NCI-H1092 treated with DMSO at 0.1 percent for 48 hours (cell line): ENCODE results near the gene SMAD3.
"Not testable (repeated sequence)": the region's sequence is repeated elsewhere in the genome, so short reads cannot be mapped to it uniquely, and the experiment has no call there.

Experiments used
- DNase-seq: peaks from one replicate; lab custom pipeline; 2025; lab: John Stamatoyannopoulos, UW

SMAD3 gene

DNA sequence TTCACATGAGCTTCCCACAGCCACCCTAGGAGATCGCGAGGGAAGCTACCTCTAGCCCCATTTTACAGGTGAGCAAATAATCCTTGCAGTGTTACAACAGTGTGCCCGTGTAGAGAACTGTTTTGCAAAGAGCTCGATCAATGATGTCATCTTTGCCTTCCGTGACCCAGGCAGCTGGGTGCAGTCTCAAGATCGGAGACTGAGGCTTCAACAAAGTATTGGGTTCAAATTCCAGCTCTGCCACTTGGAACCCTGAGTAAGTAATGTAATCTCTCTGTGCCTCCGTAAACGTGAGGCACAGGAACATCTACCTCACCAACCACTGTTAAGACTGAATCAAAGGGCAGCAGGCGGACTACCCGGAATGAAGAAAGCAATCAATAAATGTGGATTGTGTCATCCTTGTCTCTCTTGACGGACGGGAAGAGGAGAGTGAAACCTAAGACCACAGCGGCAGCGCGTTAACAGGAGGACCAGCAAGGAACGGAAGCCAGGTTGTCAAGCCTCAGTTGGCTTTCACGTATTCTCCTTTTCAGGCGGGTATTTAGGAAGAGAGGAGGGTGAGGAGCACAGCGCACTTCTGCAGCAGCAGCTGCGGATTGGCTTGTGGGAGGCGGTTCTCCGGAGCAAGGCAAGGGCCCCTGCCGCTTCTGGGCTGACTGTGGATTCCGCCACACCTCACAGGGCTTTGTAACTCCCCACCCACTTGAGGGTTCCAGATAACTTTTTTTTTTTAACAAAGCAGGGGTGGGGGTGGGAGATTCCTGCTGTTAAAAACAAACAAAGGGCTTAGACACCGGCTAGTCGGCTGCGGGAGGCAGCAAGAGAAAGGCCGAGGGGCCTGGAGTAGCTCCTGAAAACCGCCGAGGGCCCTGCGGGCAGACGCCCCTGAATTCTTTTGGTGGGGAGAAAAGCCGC, 1.5 kb upstream of the SMAD3 start:
- no peak for DNase-seq

DNA sequence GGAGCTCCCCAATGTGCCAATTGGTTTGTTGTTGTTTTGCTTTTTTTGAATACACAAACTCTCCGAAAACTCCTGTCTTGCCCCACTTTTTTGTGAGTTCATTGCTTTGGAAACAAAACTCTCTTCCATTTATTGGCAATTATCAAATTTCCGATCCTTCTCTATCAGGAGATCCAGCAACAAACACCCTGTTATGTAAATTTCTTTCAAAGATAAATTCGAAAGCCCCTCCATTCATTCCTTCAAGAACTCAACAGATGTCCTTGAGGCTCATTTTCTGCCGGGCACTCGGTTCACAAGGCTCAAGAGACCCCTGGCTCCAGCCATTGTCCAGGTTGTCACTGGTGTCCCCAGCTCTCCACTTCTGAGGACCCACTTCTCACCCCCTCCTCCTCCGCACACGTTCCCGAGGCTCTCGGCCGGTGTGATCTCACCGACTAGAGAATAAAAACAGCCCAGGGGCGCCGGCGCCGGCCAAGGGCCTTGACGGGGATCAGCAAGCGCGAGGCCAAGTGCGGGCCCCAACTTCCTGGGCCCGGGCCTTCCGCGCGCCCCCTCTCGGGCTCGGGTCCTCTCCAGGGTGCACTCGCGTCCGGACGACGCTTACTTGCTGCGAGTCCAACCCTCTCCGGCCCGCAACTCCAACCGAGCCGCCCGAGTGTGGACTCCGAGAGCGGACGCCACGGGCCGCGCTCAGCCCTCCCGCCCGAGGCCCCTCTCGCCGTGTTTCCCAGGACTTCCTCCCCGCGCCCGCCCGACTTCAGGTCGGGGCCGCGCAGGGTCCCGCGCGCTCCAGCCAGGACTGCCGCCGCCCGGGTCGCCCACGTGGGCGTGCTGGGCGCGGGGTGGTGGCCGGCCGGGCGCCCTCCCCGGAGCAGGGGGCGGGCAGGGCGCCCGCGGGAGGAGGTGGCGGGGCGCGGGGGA, 533 bp upstream of the SMAD3 start:
- DNase-seq, result no peak

DNA sequence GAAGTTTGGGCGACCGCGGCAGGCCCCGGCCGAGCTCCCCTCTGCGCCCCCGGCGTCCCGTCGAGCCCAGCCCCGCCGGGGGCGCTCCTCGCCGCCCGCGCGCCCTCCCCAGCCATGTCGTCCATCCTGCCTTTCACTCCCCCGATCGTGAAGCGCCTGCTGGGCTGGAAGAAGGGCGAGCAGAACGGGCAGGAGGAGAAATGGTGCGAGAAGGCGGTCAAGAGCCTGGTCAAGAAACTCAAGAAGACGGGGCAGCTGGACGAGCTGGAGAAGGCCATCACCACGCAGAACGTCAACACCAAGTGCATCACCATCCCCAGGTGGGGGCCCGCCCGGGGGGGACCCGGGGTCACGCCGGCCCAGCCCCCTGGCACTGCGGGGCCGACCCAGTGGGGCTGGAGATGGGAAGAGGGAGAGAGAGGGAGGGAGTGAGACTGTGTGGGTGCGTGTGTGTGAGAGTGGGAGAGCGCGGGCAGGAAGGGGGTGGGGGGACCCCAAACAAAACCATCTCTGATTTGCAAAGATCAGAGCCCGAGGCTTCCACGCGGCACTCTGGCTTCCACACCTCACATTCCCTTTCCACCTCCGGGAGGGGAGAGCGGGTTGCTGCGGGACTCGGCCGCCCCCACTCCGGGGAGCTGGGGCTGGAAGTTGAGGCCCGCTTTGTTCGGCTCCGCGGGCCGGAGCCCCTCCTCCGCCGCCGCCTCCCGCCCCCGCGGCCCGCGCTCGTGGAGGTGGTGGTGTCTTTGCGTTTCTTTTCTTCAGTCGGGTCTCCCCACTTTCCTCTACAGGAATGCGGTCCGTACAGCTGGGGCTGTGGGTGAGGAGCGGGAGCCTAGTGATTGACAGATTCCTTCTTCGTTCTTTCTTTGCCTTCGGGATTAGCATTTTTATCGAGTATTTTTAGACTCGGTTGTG, 898 bp downstream of the SMAD3 start:
- no peak for DNase-seq

DNA sequence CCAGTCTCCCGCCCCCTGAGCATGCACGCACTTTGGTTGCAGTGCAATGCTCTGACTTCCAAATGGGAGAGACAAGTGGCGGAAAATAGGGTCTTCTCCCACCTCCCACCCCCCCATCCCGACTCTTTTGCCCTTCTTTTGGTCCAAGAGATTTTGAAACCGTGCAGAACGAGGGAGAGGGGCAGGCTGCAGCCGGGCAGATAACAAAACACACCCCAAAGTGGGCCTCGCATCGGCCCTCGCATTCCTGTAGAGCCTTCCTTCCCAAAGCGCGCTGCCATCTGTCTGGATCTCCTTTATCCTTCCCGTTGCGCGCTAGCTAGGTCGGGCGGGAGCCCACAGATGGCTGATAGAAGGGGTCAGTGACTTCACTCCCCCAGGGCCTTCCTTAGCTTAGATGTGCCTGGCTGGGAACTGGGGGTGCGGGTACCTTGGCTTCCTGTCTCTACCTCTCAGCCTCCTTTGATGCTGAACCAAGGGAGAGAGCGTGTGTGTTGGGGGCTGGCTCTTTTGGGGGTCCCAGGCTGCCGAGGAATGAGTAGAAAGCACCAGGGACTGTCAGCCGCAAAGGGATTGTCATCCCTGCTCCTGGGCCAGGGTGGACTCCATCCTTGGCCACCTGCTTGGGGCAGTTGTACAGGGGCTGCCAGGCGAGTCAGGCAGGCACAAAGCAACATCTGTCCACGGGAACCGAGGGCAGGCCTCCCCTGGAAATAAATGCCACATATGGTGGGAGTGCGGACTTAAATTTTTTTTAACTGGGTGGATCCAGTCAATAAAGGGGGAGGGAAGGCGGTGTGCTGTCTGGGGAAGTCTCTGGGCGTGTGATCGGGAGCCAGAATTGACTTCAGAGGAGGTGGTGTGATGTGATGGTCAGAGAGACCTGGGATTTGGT, 1.8 kb downstream of the SMAD3 start:
- DNase-seq, result no peak

DNA sequence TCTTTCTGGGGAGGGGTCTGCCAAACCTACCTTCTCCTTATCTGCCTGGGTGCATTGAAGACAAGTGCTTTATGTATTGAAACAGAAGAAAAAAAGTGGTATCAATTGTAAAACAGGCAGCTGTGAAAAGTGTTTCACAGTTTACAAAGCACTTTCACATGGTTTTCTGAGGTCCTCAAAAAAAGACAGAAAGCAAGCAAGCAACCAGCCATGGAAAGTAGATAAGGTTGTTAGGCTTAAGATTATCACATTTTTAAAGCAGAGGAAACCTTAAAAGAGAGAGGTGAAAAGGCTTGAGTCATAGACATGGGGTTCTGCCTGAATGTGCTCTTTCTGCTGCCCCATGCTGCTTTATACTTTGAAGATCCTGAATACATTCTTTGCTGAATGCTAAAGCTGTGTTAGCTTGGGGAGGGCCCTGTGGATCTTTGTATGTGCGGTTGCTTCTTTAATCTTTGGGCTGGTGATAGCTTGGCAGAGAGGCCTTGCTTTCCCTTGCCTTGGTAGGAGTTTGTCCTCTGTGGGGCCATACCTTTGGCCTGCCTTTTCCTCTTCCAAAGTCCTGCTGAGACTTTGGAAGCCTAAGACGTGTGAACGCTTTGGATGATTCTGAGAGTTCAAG, 2.6 kb downstream of the SMAD3 start:
- no peak for DNase-seq

DNA sequence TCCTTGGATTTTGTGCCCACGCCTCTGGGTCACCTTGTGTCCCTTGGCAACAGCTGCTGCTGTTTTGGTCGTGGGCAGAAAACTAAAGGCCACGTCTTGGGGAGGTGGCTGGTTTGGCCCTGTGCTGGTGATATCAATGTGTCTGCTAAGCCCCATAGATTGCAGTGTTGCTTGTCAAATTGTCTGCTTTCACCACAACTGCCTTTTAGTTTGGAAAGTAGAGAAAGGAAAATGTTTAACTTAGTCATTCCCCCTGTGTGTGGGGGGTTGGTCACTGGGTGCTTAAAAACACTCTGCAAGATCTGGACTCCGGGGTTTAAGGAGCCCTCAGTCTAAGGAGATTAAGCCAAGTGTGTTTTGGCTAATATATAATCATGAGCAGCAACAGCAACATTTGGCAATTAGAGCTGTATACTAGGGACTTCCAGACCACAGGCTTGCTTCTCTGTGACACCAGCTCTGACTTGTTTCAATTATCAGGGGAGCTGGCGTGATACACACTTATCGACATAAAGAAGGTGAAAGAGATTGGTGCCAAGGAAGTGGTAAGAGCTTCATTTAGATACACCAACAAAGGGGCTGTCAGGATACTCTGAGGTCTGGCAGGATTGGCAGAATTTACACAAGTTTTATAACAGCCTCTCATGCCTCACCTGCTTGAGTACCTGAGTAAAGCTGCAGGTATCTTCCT, 3.5 kb downstream of the SMAD3 start:
- no peak for DNase-seq

DNA sequence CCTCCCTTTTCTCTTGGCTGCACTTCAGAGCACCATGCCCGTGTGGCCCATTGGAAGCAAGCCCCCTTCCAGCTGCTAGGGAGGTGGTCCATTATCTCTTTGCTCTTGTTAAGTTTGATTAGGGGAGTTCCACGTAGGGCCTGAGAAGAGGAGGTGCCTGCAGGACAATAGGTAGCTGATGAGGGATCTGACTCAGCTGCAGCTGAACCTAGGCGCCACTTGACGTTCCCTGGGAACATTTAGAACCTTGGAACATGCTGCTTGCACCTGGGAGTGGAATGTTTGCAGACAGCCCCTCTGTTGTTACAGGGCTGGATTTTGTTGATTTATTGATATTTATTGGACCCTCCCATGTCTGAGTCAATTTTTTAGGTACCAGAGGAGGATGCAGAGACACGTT, 4.7 kb downstream of the SMAD3 start:
- DNase-seq, result no peak

DNA sequence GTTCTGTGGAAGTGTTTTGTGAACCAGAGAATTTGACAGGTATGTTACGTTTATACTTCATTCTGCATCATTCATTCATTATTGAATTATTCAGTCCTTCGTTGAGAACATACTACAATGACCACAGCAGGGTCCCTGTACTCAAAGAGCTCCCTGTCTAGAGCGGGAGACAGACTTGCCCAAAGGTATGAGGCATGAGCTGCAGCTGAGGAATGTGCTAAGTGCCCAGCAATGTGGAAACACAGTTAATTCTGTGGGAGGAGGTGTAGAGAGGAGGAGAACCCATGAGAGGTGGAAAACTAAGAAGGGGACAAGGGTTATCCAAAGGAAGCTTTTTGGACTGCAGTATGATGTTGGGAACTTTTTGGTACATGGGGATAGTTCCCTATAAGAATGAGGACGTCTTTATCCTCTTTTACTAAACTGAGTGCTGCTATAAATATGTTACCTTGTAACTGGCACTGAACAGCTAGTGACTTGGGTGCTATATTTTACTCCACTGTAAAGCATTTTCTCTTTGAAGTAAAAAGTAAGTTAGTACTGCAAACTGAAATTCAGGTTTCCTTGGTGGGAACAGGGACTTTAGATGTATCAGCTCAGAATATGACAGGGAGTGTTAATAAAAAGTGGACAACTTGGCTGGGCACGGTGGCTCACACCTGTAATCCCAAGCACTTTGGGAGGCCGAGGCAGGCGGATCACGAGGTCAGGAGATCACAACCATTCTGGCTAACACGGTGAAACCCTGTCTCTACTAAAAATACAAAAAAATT, 5.7 kb downstream of the SMAD3 start:
- DNase-seq, result no peak

DNA sequence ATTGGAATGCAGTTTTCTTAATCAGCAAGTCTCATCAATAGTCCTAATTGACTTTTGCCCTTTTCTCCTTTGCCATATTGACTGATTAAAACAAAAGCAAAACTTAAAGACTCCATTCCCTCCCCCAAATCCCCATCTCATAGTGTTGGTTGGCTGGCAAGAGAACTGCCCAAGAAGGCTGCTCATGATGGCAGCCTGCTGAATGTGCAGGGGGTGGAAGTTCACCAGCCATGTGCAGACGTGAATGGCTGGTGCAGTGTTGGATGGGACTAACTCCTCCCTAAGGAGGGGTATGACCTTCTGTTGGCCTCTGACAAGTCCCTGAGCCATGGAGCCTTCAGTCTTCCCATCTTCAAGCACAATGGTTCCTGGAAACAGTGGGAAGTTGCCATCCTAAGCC, 7.0 kb downstream of the SMAD3 start:
- no peak for DNase-seq

DNA sequence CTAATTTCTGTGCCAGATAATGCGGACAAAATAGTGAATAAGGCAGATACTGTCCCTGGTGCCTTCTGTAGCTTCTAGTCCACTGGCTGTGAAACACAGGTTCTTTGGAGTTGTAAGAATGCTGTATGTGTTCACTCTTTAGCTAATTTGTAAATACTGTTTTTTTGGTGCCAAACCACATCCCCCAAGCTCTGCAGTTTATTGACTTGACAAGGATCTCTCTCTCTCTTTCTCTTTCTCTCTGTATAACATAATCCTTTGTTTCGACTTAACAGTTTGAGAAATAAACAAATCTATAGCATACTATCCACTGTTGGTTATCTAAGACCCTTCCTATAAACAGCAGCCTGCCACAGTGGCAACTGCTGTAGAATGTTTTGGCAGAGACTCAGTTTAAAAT, 7.6 kb downstream of the SMAD3 start:
- DNase-seq, result no peak

DNA sequence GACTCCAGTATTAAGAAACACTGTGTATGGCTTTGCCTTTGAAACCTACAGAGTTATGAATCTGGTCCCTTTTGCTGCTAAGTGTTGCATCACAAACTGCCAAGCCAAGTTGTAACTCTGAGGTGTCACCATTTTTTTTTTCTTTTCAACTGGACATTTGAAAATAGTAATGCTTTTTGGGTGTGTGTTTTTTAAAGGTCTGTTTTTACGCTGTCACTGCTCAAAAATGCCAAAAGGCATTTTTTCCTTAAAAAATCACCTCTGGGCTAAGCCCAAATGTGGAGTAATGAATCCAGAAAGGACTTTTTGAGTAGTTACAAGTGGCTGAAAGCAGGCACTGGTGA, 9.5 kb downstream of the SMAD3 start:
- DNase-seq, result no peak

DNA sequence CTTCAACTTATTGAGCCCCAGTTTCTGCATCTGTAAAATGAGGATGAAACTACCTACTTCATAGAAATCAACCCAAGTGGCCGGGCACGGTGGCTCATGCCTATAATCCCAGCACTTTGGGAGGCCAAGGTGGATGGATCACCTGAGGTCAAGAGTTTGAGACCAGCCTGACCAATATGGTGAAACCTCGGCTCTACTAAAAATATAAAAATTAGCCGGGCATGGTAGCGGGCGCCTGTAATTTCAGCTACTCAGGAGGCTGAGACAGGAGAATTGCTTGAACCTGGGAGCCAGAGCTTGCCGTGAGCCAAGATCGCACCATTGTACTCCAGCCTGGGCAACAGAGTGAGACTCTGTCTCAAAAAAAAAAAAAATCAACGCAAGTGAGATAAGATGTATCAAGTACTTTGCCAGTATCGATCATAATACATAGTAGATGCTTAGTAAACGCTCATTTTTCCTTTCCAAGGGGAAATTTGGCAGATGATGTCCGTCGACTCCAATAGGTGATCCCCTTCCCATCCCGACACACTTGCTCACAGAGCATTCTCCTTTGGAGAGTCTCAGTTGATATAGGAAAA, 10.2 kb downstream of the SMAD3 start:
- DNase-seq, result not testable (repeated sequence)

DNA sequence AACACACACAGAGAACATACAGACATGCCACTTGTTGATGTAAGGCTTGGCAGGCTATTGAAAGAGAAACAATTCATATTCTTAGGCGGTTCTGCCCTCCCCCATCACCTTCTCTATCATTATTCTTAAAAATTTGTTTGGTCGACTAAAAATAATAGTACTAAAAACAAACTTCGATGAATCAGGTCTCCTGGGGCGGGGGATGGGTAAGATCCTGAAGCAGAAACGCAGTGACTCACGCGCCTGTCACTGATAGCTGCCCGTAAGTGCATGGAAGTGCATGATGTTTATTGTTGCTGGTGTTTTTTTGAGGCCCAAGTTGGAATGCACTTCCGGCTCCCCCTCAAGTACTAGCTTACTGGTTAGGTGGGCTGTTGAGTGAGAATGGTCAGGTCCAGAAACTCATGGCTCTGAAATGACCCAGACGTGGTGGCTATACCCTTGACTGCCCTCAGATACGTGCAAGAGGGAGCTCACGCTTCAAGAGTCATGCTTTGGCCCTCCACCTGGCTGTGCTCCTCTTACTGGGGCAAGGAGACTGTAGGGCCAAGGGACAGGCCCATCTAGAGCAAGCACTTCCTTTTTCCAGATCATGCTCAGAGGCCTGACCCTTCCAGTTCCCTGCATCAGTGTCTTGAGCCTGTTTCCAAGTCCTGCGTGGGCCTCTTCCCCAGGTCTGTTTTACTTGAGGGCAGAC, 10.9 kb downstream of the SMAD3 start:
- DNase-seq, result no peak

DNA sequence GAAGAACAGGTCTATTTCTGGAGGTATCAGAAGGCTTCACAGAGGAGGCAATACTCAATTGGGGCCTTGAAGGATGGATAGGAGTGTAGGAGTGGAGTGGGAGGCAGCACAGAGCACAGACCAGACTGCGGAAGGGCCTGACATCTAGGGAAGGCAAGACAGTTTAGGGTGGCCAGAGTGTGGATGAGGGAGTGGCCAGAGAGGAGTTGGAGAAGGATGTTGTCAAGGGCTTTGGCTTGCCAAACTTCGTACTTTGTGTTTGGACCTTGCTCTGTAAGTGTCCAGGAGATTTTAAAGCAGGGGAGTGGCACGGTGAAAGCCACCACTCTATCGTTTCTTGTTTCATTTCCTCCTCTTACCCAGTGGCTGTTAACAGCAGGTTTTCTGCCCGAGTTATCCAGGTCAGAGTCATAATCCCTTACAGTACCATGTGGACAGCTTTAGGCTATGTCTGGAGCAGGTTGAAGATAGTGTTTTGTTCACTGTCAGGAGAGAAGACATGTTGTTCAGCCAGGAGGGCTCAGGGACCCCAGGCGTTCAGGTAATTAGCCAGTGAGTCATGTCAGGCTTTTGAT, 12.3 kb downstream of the SMAD3 start:
- DNase-seq, result no peak

DNA sequence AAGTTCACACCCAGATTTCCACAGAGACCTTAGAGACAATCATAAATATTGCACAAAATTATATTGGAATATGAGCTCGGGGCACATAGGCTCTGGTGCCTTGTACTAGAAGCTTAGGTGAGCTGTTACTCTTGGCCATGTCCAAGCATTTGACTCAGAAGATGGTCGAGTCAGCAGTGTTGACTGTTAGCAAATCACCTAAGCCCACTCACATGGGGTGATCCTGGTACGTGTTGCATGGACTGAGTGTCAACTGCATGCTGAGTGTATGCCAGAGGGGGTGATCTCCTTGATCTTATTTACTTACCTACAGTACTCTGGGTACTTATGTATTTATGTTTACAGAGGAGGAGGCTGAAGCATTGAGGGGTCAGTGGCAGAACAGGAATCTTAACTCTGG, 14.0 kb downstream of the SMAD3 start:
- DNase-seq, result no peak

DNA sequence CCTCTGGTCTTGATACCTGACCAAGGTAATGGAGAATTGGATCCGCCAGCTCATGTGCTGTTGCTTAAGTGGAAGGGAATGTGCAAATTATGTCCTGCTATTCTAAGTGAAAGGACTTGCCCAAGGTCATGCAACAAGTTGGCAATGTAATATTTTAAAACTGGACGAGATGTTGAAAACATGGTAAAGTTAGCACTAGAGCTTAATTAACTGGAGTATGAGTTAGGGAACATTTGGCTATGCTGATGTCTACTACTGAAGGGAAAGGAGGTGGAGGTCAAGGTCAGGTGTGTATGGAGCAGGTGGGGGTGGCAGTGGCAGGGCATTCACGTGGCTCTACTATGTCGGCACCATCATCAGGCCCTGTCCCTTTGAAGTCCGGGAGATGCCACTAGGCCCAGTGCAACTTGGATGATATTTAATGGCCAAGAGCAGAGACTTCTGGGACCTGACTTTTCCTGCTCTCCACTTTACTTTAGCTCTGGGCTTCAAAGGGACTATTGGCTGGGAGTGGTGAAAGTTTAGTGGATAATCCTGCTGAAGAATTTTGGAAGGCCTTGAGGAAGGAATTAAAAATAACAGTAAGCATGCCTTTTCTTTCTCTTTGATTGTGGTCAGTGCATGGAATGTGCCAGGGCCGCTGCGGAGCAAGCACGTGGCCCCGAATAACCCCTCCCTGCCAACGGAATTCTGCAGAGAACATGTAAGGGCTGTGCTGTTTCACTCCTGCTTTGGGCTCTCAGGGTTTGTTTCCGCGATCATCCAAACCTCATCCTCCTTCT, 14.9 kb downstream of the SMAD3 start:
- DNase-seq, result no peak

DNA sequence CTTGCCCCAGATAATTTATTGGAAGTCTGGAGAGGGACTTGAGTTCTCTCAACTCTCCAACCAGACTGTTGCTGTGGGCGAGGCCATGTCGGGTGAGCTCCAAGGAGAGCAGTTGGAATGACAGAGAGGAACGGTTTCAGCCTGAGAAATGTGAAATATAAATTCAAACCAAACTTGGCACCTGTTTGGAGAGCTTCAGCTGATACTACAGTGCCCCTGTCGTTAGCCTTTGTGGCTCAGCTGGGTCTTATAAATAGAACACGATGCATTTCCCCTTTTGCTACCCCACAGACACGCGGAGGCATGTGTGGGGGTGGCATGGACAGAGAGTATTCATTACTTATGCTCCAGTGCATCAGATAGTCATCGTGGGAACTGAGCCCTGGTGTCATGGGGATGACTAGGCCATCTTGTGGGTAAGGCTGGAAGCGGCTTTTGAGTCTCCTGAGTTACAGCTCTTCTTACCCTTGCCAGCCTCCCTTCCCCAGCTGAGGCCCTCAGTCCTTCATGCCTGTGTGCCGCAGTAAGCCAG, 15.6 kb downstream of the SMAD3 start:
- no peak for DNase-seq
